Islet of Langerhans (tissue), 1 donor: ENCODE data around the gene GALNT2.

ENCODE experiments used
- FAIRE-seq: peaks from one replicate; lab custom pipeline; 2011; peaks lifted over from hg19 to GRCh38; lab: Jason Lieb, UNC

Gene GALNT2

DNA sequence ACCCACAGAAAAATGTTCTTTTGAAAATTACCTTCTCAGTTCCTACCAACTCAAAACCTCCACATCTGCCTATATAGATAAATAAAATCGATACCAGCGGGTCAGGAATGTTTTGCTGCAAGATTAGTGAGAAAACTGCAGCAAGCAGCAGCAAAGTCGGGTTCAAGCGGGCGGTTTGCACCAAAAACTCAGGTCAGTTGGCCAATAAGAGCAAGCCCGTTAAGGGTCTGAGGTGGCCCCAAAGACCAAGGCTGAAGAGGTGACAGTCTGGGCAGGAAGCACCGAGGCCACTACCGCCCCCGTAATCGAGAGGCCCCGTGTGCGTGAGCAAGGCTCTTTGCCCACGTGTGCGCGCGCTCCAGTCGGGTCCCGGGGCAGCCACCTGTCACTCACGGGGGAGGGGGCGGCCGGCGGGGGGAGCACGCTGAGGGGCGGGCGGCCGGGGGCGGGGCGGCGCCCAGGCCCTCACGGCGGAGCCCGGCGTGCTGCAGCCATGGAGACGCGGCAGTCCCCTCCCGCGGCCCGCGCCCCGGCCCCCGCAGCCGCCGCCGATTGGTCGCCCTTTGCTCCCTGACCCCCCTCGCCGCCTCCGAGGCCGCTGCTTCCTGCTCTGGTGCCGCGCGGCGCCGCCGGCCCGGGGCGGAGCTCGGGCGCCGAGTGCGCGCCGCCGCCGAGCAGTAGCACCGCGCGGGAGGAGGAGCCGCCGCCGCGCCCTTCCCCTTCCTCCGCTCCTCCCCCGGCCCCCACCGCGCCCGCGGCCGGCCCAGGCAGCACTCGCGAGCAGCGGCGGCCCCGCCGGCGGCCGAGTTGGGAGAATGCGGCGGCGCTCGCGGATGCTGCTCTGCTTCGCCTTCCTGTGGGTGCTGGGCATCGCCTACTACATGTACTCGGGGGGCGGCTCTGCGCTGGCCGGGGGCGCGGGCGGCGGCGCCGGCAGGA, at the start of gene GALNT2:
Gene GALNT2 (plus strand): TSS at position 773 of the 939 bp plus-strand sequence. CDS start 43 bp downstream, at position 816.
- FAIRE-seq, result no peak

DNA sequence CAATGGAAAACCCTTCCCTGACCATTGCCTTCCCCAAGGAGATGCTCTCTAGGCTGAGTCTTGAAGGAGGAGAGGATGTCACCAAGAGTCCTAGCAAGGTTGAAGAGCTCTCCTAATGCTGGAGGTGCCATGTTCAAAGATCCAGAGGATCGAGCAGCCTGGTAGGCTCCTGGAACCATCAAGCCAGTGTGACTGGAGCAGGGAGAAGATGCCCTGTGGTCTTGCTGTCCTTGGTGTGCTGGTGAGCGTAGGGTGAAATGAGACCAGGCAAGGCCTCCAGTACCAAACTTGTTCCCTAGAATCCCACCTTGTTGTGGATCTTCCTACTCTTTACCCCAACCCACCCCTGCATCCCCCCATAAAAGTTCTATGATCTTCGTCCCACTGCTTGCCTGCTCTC, 46.6 kb upstream of the GALNT2 start:
- no peak for FAIRE-seq

DNA sequence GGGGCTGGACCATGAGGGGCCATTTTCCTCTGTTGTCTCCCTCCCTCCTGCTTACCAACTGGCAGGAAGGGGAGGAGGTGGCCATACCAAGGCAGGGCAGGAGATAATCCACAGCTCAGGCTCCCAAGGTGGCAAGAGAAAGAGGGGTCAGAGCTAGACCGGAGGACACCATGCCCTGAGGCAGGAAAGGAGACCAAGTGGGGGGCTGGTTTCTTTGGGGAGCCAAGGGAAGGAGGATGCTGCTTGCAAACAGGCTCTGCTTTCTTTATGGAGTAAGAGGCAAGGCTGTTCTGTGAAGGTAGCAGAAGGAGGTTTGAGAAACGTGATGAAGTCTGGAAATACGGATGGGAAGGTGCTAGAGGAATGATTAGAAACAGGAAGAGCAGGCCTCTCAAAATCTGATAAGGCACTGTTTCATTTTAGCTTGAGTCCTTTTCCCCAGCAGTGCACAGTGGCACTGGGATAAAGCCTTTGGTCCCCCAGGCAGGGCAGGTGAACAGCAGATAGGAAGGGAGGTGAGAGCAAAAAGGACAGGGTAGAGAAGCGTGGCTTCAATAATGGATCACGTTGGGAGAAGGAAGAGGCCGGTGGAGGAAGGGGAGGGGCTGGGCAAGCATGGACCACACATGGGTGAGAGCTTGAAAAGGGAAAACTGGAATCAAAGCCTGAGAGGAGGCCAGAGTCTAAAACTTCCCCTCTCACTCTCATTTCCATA, 44.2 kb upstream of the GALNT2 start:
- FAIRE-seq, result no peak

DNA sequence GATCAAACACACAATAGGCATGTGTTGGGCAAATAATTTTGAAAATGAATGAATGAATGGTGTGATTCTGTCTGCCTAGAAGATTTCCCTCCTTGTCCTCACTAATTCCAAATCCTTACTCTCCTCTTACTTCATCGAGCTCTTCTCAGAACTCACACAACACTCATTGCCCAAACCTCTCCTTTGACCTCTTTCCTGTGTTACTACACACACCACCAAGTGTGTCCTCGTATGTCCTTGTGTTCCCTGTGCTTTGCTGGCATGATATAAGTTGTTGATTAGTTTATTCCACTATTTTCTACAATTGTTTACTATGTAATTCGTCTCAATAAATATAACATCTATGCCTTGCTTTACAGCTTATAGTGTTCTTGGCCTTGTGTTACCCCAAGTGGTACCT, 41.4 kb upstream of the GALNT2 start:
- FAIRE-seq, result no peak

DNA sequence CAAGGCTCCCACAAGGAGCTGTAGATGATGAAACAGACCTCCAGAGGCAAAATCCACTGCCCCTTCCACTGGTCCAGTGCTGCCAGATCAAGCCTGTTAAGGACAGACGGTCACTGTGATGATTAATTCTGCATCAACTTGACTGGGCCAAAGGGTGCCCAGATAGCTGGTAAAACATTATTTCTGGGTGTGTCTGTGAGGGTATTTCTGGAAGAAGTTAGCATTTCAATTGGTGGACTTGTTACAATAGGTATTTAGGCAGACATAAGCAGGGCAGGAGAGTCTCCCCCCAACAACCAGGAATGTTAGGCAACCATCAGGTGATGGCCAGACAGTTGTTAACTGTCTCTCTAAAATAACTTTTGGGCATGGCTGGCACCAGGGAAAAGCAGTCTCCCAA, 40.9 kb upstream of the GALNT2 start:
- FAIRE-seq, result no peak

- FAIRE-seq, result no peak
Observed at GRCh38 chr1:230026572-230026971, 40.5 kb upstream of the GALNT2 start.

DNA sequence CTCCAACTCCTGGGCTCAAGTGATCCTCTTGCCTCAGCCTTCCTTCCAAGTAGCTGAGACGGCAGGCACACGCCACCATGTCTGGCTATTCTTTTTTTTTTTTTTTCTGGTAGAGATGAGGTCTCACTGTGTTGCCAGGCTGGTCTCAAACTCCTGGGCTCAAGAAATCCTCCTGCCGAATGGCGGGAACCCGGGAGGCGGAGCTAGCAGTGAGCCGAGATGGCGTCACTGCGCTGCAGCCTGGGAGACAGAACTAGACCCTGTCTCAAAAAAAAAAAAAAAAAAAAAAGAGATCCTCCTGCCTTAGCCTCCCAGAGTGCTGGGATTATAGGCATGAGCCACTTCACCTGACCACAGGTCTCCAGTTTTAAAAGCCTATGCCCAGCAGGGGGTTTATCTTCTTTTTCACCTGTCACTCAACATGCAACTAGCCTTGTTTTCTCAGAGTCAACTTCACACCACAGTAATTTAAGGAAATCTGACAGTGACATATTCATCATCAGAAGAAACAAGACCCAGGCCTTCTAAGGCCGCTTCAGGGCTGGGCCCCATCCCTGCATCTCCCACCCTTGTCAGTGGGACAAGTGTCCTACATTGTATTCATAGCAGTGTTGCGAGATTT, 38.3 kb upstream of the GALNT2 start:
- no peak for FAIRE-seq

GRCh38 chr1:230029244-230029941, 37.6 kb upstream of the GALNT2 start:
- no peak for FAIRE-seq

- no peak for FAIRE-seq
Observed at GRCh38 chr1:230030122-230030821, 36.8 kb upstream of the GALNT2 start.

DNA sequence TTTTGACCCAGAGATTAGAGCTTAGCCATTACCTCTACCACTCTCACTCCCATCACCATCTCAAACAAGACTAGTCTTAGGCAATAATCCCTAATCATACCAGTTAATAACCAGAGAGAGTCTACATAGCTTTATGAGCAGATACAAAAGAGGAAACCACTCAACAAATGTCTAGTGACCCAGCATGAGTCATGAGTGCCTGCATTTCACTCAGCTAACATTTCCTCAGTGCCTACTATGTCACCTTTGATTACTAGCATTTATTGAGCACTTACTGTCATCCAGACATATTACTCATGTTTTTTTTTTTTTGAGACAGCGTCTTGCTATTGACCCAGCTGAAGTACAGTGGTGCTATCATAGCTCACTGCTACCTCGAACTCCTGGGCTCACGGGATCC, 35.9 kb upstream of the GALNT2 start:
- FAIRE-seq, result no peak

DNA sequence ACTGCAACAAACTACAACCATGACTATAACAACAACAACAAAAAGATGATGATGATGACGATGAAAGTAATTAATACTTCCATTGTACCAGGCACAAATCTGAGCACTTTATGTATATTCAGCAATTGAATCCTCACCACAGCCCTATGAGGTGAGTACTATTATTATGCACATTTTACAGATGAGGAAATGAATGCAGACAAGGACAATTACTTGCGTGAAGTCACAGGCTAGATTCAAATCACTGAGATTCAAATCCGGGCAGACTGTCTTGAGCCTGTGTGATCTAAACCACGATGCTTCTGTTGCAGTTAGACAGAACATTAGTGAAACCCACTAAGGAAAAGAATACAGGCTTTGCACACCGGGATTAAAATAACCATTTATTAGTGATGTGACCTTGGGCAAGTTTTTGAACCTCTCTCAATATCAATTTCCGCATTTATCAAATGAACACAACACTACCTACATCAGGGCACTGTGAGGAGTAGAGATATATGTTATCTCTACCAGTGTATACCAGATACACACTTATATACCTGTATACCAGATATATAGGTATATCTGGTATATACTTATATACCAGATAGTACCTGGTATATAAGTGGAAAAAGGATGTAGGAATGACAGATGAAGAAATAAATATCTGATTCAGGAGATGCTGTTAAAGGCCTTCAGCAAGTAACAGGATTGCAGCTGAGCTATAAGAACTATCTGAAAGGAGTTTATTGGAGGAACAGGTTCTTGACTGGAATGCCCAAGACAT, 34.3 kb upstream of the GALNT2 start:
- no peak for FAIRE-seq

- FAIRE-seq, result no peak
Observed at GRCh38 chr1:230037261-230037660, 29.8 kb upstream of the GALNT2 start.

DNA sequence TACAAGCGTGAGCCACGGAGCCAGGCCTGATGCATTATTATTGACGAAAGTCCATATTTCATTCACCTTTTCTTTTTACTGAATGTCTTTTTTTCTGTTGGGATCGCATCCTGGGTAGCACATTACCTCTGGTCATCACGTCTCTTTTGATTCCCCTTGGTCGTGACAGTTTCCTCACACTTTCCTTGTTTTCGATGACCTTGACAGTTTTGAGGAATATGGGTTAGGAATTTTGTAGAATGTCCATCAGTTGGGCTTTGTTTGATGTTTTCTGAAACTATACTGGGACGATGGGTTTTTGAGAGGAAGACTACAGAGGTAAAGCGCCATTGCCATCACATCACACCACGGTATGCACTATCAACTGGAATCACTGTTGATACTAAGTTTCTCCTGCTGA, 26.6 kb upstream of the GALNT2 start:
- FAIRE-seq, result no peak

DNA sequence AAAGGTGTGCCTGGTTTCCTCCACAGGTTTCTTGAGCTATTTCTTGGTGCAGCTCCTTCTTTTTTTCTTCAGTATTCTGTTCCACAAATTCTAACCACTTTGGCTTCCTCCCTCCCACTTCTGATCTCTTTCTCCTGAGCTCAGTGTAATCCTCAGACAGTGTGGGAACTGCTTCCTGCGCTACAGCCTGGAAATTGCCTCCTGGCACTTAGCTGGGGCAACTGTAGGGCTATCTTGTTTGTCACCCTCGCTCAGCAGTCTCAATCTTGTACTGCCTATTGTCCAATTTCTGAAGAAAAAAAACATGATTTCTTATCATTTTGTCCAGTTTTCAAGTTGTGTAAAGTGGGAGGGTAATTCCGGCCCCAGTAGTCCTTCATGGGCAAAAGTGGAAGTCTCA, 24.0 kb upstream of the GALNT2 start:
- no peak for FAIRE-seq

- FAIRE-seq, result no peak
Observed at GRCh38 chr1:230044729-230045128, 22.3 kb upstream of the GALNT2 start.

DNA sequence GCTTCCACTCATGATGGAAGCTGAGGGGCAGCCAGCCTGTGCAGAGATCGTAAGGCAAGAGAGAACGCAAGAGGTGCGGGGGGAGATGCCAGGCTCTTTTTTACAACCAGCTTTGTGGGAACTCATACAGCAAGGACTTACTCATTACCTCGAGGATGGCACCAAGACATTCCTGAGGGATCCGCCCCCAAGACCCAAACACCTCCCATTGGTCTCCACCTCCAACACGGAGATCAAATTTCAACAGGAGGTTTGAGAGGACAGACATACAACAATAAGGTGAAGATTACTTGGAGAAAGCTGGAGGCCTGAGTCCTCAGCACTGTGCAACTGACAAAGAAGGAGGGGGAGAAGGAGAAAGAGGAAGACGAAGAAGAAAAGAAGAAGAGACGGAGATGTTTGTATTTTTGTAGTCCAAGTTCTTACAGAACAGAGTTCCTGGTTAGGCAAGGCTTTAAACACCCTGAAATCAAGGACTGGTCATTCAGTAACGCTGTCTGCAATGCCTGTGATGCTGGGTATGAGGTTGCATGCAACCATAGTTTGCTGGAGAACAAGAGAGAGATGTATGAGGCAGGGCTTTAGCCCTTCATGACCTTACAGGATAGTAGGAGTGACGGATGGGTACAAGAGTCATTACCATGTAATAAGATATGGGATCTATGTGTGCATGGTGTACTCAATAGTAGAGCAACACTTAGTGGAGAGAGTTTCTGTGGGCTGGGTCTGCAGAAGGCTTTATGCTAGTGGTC, 19.7 kb upstream of the GALNT2 start:
- no peak for FAIRE-seq

- no peak for FAIRE-seq
Observed at GRCh38 chr1:230048322-230048721, 18.7 kb upstream of the GALNT2 start.

GRCh38 chr1:230048922-230049321, 18.1 kb upstream of the GALNT2 start:
- FAIRE-seq, result no peak

DNA sequence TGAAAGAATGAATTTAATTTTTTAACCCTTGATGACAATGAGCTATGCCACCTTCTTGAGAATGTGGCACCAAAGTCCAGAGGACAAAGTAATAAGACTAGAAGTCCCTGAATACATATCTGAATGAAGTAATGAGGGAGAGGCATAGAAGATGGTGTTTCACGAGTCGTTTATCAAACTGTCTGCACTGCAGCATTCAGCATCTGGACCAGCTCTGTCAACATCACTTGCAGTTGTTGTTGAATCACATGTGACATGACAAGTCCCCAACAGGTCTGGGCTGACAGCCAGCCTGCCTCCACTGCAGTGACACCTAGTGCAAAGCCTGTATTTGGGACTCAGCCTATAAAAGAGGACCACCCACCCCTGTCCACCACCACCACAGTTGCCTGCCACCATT, 17.3 kb upstream of the GALNT2 start:
- FAIRE-seq, result no peak
